Duodenal mucosa (tissue), 2 donors: ENCODE results near the gene RHBDF2.
A peak's percentile ranks its signal among the peaks of the same experiment; 100 is the strongest.
"Not testable (repeated sequence)": the region's sequence is repeated elsewhere in the genome, so short reads cannot be mapped to it uniquely, and the experiment has no call there.

ENCODE experiments used
- H3K27ac ChIP-seq: one replicate; pipeline ENCODE4 v1.7.0; 2013; ENCODE audit warnings: low read depth, low read length
- H3K27me3 ChIP-seq, 2 donors: one replicate each; pipeline ENCODE4 v1.7.0; 2013; ENCODE audit warnings: low read length in 2 of 2, control low read depth in 1 of 2; ENCODE audit not compliant: insufficient read depth in 2 of 2, control insufficient read depth in 1 of 2
- H3K36me3 ChIP-seq, 2 donors: one replicate each; pipeline ENCODE4 v1.7.0; 2013; ENCODE audit warnings: low read length in 2 of 2, control low read depth in 1 of 2; ENCODE audit not compliant: insufficient read depth in 2 of 2, control insufficient read depth in 1 of 2
- H3K4me1 ChIP-seq, 2 donors: one replicate each; pipeline ENCODE4 v1.7.0; 2013; ENCODE audit warnings: low read length in 2 of 2, control low read depth in 1 of 2; ENCODE audit not compliant: insufficient read depth in 2 of 2, control insufficient read depth in 1 of 2
- H3K4me3 ChIP-seq, 2 donors: one replicate each; pipeline ENCODE4 v1.7.0; 2013; ENCODE audit warnings: low read length in 2 of 2, low read depth in 1 of 2
- H3K9ac ChIP-seq, 2 donors: one replicate each; pipeline ENCODE4 v1.7.0; 2013; ENCODE audit warnings: low read length in 2 of 2, low read depth in 1 of 2
- H3K9me3 ChIP-seq, 2 donors: one replicate each; pipeline ENCODE4 v1.7.0; 2013; ENCODE audit warnings: low read length in 2 of 2, control low read depth in 1 of 2; ENCODE audit not compliant: control insufficient read depth in 1 of 2

RHBDF2 gene

DNA sequence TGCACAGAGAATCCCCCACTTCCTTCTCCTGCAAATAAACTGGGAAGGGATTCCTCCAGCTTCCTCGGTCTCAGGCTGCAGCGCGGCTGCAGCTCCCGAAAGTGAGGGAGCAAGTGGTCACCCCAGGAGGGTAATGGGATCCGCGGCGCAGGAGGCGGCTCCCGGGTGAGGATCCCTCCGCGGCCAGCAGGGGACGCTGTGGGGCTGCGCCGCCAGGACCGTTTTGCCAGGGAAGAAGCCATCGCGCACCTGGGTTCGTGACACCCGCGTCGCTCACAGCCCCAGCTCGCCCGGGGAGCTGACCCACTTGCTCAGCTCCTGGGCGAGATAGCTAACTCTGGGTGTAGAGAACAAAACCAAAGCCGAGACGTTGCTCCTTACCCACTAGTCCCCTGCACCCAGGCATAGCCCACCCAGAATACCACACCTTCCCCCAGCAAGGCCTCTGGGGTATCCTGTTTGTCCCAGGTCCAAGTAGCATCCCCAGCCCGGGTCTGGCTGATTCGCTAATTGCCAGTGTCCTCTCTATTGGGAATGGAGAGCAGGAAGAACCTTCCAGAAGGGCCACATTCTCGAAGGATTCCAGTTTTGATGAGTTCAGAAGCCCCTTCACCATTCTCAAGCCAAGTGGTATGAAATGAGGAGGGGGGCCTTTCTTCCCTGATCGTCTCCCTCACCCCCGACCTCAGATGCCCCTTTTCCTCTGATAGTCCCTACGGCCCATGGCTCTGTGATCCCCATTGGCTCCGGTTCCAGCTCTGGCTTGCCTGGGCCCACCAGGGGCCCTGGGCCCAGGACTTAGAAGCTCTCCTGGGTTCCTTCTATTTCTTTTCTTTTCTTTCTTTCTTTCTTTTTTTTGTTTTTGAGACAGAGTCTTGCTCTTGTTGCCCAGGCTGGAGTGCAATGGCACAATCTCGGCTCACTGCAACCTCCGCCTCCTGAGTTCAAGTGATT, 22.1 kb upstream of the RHBDF2 start:
- no peak overlapping the region for H3K4me3 ChIP-seq
- no peak overlapping the region for H3K27ac ChIP-seq
- peaks cover 13 to 21% of the 10 kb centered on the region in 2 donors for H3K4me1 ChIP-seq
- no peaks in the 10 kb centered on the region for H3K9me3 ChIP-seq
- H3K36me3 ChIP-seq: no peaks in the 10 kb centered on the region
- no peak overlapping the region for H3K9ac ChIP-seq
- H3K27me3 ChIP-seq: no peaks in the 10 kb centered on the region

GRCh38 chr17:76521683-76522082, 20.5 kb upstream of the RHBDF2 start:
- H3K4me3 ChIP-seq, H3K36me3 ChIP-seq, H3K9me3 ChIP-seq, H3K9ac ChIP-seq, H3K27me3 ChIP-seq, H3K27ac ChIP-seq: not testable (repeated sequence)
- H3K4me1 ChIP-seq: peaks cover 13 to 14% of the 10 kb centered on the region in 2 donors

- Histone ChIP-seq H3K36me3 (no peaks in the 10 kb centered on the region), H3K9me3 (no peaks in the 10 kb centered on the region), H3K27me3 (no peaks in the 10 kb centered on the region), H3K4me3 (no peak overlapping the region), H3K27ac (no peak overlapping the region), H3K4me1 (peaks cover 13 to 14% of the 10 kb centered on the region in 2 donors), H3K9ac (no peak overlapping the region)
These were observed 20.0 kb upstream of the RHBDF2 start for GRCh38 chr17:76521262-76521661.

- no peaks in the 10 kb centered on the region for H3K9me3 ChIP-seq
- no peaks in the 10 kb centered on the region for H3K27me3 ChIP-seq
- peaks cover 4 to 8% of the 10 kb centered on the region in 2 donors for H3K4me1 ChIP-seq
- H3K9ac ChIP-seq: no peak overlapping the region
- H3K27ac ChIP-seq: no peak overlapping the region
- H3K4me3 ChIP-seq: no peak overlapping the region
- no peaks in the 10 kb centered on the region for H3K36me3 ChIP-seq
These were observed 18.1 kb upstream of the RHBDF2 start for GRCh38 chr17:76519048-76519966.

GRCh38 chr17:76517638-76518038, 16.4 kb upstream of the RHBDF2 start:
- H3K36me3 ChIP-seq: no peaks in the 10 kb centered on the region
- H3K4me1 ChIP-seq: peaks cover 0 to 4% of the 10 kb centered on the region in 2 donors
- no peaks in the 10 kb centered on the region for H3K27me3 ChIP-seq
- no peak overlapping the region for H3K27ac ChIP-seq
- H3K9ac ChIP-seq: no peak overlapping the region
- H3K9me3 ChIP-seq: no peaks in the 10 kb centered on the region
- no peak overlapping the region for H3K4me3 ChIP-seq

- Histone ChIP-seq H3K9ac (peak overlapping the region; percentile 44 to 50), H3K27ac (peak overlapping the region; percentile 81), H3K4me3 (peak overlapping the region; percentile 17 to 48)
These were observed 14.2 kb upstream of the RHBDF2 start for GRCh38 chr17:76515274-76515949.

GRCh38 chr17:76514355-76514754, 13.1 kb upstream of the RHBDF2 start:
- H3K4me3 ChIP-seq, H3K27me3 ChIP-seq, H3K9me3 ChIP-seq, H3K27ac ChIP-seq, H3K4me1 ChIP-seq, H3K9ac ChIP-seq, H3K36me3 ChIP-seq: not testable (repeated sequence)

More at GRCh38 chr17:76515274-76515949, 14.2 kb upstream of the RHBDF2 start:
- Histone ChIP-seq H3K9me3 (no peaks in the 10 kb centered on the region), H3K36me3 (no peaks in the 10 kb centered on the region), H3K27me3 (no peaks in the 10 kb centered on the region), H3K4me1 (peaks cover 0 to 4% of the 10 kb centered on the region in 2 donors)

DNA sequence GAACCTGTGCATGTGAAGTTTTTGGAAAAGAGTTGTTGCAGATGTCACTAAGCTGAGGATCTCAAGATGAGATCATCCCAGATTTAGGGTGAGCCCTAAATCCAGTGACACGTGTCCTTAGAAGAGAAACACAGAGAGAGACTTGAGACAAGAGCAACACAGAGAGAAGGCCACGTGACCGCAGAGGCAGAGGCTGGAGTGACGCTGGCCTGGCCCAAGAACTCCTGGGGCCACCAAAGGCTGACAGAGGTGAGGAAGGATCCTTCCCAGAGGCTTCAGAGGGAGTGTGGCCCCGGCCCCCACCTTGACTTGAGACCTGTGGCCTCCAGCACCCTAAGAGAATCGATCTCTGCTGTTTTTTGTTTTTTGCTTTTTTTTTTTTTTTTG, 12.1 kb upstream of the RHBDF2 start:
- Histone ChIP-seq H3K27me3 (no peaks in the 10 kb centered on the region), H3K4me1 (peaks cover 0 to 4% of the 10 kb centered on the region in 2 donors), H3K9ac (no peak overlapping the region), H3K4me3 (no peak overlapping the region), H3K9me3 (no peaks in the 10 kb centered on the region), H3K36me3 (no peaks in the 10 kb centered on the region), H3K27ac (no peak overlapping the region)

- H3K4me3 ChIP-seq: no peak overlapping the region
- no peak overlapping the region for H3K27ac ChIP-seq
- no peaks in the 10 kb centered on the region for H3K9me3 ChIP-seq
- peaks cover 0 to 4% of the 10 kb centered on the region in 2 donors for H3K27me3 ChIP-seq
- H3K4me1 ChIP-seq: peaks cover 0 to 4% of the 10 kb centered on the region in 2 donors
- H3K36me3 ChIP-seq: no peaks in the 10 kb centered on the region
- no peak overlapping the region for H3K9ac ChIP-seq
These were observed 11.4 kb upstream of the RHBDF2 start for GRCh38 chr17:76512366-76513305.
